ENCODE results near the gene LHFPL2.

The LHFPL2 gene

GRCh38 chr5:78544561-78545201 lies 103.9 kb downstream of the LHFPL2 start:
- DNase-seq = no peak

GRCh38 chr5:78543916-78544315 lies 104.7 kb downstream of the LHFPL2 start:
- DNase-seq = no peak

- no peak for DNase-seq
These were observed 105.3 kb downstream of the LHFPL2 start for GRCh38 chr5:78543292-78543691.

GRCh38 chr5:78542321-78542840 lies 106.2 kb downstream of the LHFPL2 start:
- DNase-seq = no peak

- DNase-seq = no peak
These were observed 107.4 kb downstream of the LHFPL2 start for GRCh38 chr5:78541086-78541654.

- no peak for DNase-seq
These were observed 108.1 kb downstream of the LHFPL2 start for GRCh38 chr5:78540335-78541085.

GRCh38 chr5:78538240-78538850 lies 110.2 kb downstream of the LHFPL2 start:
- no peak for DNase-seq

GRCh38 chr5:78537821-78538220 lies 110.8 kb downstream of the LHFPL2 start:
- no peak for DNase-seq

GRCh38 chr5:78537411-78537810 lies 111.2 kb downstream of the LHFPL2 start:
- no peak for DNase-seq

GRCh38 chr5:78536661-78537196 lies 111.8 kb downstream of the LHFPL2 start:
- no peak for DNase-seq

GRCh38 chr5:78534905-78535200 lies 113.7 kb downstream of the LHFPL2 start:
- DNase-seq = no peak

GRCh38 chr5:78534148-78534904 lies 114.2 kb downstream of the LHFPL2 start:
- DNase-seq = no peak

GRCh38 chr5:78533356-78533755 lies 115.2 kb downstream of the LHFPL2 start:
- DNase-seq = no peak

GRCh38 chr5:78530342-78531096 lies 118.1 kb downstream of the LHFPL2 start:
- no peak for DNase-seq

- no peak for DNase-seq
These were observed 120.6 kb downstream of the LHFPL2 start for GRCh38 chr5:78527925-78528324.

- DNase-seq = no peak
These were observed 121.3 kb downstream of the LHFPL2 start for GRCh38 chr5:78527054-78527859.

GRCh38 chr5:78526049-78526525 lies 122.5 kb downstream of the LHFPL2 start:
- no peak for DNase-seq

GRCh38 chr5:78523314-78524193 lies 125.0 kb downstream of the LHFPL2 start:
- peak; percentile 51 for DNase-seq
